HuH-7 (cell line): Measurements from ENCODE around the gene IMMP2L.

ENCODE experiments used
- DNase-seq: peaks from one replicate; pipeline ENCODE4 v3.0.0; 2011; ENCODE audit warnings: low spot score

The IMMP2L gene

DNA sequence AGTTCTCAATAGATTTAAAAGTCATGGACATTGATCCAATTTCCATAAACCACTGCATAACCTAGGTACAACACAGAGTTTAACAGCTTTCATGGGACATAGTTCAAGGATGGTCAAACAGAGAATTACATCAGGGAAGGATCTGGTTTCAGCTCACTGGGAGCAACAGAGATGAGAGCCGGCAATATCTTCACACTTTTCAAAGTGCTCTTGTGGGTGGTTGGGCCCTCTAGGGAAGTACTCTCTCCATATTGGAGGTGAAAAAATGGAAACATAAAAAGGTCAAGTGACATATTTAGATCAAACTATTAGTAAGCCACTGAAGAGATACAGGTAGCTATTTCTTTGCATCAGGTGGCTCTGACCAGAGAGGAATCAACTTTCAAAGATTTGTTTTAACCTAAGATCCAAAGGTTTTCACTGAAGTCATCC lies 533.1 kb downstream of the IMMP2L start:
- no peak for DNase-seq

DNA sequence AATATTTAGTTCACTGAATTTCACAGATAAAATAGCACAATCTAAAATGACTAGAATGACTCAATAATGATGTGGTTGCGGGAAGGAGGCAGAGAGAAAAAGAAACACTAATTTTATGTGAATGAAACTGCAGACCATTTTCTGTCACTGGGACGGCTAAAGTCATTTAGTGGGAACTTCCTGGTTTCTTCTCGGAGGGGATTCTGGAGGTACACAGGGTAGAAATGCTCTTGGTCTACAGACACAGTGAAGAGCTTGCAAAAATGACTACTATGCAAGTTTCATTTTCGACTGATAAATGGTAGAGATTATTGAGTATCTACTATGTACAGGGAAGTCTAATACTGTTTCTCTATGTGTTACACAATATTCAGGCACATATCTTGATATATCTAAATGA lies 534.9 kb downstream of the IMMP2L start:
- DNase-seq = no peak

DNA sequence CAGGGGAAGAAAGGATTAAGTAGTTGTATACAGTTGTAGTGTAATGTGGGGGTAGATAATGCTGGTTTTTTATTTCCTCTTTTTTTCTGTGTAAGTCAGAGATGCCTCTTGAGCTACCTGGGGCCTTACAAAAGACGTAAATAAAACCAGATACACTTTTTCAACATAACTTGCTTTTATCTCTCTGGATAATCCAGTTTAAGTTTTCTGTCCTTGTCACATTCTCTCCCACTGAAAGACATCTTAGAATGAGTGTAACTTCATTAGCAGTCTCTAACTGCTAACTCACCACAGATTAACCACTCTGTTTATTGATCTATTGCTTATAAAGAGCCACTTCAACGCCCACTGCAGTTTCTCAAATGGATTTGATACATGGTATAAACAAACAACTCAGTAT lies 535.5 kb downstream of the IMMP2L start:
- DNase-seq = no peak

DNA sequence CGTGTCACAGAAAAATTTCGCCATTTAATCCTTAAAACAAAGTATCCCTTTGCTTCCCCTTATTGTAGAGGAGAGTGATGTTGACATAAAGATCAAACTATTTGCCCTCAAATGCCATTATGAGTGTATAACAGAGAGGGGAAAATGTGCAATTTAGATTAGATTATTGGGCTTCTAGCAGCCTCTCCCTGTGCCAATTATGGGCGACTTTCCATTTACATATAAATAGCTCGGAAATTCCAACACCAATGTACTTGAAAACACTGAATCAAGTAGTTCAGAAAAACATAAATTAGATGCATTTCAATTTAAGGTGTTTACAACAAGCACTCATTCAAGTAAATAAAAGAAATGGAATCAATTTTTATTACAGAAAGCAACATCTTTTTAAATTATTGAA lies 535.9 kb downstream of the IMMP2L start:
- no peak for DNase-seq

DNA sequence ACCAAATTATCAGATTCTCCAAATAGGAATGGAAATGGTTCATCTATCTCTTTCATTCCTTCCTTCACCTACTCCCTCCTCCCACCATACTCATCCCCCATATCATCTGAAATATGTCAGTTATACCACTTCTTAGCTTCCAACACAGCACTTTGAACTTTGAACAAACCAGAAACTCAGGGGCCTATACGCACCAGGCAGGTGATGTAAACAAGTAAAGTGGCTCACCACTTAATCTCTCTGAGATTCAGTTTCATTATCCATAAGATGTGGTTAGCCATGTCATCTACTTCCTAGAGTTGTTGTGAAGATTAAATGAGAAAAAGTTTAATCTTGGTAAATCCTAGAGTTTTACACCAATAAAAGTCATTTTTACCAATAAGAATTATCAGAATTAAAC lies 537.3 kb downstream of the IMMP2L start:
- DNase-seq = no peak

DNA sequence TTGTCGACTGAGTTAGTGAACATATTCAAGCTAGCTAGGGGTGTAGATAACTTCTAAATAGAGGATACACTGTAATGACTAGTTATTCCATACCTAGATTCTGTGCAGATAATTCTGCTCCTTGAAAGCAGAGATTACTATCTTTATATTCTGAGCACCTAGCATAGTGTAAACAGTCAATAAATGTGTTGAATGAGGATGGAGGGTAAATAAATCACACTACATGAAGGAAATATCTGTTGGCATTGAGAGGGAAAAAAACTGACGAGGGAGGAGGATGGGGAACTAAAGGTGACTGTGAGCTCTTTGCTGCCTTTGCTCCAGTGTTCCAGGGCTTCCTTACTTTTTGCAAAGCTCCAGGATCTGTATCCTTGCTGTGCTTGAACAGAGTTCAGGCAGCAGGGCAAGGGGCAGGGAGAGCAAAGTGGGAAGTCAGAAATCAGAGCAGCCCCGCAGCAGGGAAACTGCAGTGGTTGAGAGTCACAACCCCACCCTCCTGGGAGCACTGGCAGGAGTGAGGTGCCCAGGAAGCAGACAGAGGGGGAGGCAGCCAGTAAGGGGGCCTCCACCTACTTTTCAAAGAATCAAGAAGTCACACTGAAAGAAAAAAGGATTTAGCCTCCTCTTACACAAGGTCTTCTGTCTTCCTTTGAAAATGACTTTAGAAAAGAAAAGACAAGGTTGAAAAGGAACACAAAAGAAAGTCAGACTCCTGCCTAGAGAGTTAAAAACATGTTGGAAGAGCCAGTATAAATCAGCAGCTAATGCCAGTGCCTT lies 543.1 kb downstream of the IMMP2L start:
- DNase-seq = peak; percentile 4

DNA sequence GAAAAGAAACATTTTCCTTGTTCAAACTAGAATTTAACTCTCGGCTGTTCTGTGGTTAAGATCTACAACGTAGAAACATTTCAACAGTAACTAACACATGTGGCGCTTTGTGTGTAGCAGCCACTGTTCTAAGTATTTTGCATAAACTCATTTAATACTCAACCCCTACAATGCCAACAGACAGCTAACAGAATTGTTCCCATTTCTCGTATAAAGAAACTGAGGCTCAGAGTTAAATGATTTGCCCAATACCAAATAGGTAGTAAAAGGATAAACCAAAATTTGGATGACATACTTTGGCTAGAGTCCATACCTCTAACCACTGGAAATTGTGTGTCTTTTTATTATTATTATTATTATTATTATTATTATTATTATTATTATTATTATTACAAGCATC lies 543.8 kb downstream of the IMMP2L start:
- no peak for DNase-seq

DNA sequence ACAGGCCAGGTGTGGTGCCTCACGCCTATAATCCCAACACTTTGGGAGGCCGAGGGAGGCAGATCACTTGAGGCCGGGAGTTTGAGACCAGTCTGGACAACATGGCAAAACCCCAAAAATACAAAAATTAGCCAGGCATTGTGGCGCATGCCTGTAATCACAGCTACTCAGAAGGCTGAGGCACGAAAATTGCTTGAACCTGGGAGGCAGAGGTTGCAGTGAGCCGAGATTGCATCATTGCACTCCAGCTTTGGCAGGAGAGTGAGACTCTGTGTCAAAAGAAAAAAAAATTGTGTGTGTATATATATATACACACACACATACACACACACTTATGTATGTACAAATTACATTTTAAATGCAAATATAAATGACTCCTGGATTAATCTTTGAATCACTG lies 548.2 kb downstream of the IMMP2L start:
- no peak for DNase-seq

DNA sequence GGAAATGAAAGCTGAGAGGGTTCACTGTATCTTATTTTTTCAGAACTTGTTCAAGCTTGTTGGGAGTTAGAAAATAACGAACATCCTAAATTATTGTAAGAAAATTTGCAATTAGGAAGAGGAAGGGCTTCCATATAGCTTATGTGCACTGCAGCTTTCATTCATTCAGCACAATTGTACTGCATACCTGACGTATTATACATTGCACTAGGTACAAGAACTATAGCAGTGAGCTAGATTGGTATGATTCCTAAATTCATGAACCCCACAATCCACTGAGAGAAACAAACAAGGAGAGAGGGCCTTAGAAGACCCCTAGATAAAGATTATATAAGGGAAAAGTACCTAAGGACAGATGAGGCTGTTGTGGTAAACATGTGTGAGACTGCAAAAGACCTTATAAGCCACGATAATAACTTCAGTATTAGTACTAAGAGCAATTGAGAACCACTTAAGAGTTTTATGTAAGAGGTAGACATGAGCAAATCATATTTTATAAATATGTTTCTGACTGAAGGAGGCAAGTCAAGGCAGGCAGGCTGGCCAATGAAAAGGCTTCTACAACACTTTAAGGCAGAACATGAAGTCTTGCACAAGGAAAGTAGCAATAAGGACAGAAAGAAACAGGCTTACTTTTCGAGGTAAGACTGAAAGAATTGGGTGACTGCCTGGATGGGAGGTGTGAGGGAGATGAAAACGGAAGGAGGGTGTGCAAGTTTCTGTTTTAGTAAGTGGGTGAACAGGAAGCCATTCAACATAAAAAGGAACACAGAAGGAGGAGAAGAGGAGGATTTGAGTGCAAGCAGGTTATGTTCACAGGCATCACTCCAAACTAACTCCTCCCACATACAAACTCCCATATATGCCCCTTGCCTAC lies 549.3 kb downstream of the IMMP2L start:
- no peak for DNase-seq

DNA sequence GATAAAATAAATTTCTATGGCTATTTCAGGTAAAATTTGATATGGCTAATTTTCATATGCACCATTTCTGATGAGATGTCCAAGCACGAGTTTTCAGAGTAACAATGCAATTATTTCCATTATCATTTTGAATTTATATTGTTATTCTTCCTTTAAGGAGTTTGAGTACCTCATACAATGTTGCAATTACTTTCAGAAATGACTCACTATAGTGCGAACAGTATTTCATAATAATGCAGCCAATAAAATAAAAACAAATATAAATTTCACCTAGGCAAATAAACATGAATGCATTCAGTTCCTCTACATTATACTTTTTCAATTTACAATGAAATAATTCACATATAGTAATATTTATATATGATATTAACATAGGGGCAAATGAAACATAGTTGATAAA lies 550.1 kb downstream of the IMMP2L start:
- DNase-seq = no peak

DNA sequence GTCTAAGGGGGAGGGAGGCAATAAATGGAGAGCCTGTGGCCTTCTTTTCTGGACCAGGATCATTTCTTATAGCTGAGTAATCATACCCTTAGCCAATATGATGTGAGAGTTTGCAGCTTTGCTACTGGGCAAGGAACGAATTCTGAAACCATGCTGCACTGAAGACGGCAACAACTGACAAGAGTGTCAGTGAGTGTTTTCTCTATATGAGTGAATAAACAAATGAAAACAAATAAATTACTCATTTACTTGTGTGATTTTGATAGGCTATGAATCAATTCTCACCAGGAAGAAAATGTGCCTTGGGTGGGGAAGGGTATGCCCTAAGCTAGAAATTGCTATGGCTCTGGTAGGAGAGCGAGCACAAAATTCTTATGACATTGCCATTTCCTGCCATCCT lies 550.8 kb downstream of the IMMP2L start:
- DNase-seq = no peak

DNA sequence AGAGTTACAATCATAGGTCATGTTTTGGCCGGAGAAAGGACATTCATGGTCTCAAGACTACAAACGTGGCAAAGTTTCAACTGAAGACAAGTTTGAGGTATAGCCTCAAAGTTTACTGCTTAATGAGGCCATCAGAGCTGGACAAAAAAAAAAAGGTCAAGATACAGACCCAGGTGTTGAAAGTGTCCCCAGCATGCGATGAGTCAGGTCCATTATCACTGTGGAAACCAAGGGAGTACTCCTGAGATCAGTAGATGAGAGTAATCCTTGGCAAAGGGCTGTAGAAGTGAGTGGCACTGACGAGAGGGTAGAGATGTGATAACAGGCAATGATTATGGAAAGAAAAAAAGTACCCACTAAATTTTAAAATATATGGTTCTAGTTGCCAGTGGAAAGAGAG lies 551.5 kb downstream of the IMMP2L start:
- no peak for DNase-seq

DNA sequence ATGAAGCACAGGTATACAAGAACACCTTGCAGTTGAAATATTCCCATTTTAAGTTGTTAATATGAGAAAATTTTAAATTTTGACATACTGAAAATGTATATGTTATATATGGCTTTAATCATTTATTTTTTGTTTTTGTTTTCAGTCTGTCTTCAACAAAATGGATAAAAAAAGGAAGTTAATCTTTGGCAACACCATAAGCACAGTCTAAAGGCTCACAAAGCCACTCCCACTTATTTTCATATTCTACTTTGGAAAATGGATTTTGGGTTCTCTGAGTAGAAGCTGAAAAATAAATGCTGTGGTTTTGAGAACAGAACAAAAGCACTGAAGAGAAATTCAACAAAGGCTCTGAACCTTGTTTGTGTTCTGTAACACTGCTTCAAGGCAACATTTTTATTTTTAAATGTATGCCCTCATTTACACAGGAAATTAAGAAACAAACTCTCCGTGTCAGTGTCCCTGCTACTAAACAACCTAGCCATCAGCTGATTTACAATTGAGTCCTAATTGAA lies 552.7 kb downstream of the IMMP2L start:
- DNase-seq = no peak

DNA sequence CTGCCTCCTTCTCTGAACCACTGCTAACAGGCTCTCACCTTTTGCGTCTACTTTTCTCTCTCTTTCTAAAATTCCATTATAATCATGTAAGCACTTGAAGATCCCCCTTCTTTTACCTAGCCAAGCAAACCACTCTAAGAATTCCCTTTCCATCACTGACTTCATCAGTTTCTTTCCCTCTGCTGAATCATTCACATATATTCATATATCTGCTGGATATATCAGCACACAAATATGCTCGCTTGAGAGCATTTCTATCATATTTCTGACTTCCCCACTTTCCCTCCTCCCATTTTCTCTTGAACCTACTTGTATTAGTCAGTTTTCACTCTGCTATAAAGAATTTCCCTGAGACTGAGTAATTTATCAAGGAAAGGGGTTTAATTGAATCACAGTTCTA lies 555.6 kb downstream of the IMMP2L start:
- no peak for DNase-seq

DNA sequence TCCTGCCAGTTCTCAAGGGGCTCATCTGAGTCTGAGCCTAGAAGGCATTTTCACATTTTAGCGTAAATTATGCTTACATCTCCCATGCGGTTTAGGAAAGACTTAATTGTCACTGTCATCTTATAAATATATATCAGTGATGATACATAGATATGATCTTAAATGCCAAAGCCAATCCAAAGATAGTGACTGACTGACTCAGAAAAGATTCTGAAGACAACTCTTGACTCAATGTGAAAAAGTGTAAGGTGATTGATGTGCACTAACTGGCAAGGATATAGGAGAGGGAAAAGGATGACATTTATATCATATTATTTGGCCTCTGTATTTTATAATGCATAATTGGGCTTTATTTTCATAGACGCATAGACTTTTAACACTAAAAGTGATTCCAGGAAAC lies 556.3 kb downstream of the IMMP2L start:
- DNase-seq = no peak

DNA sequence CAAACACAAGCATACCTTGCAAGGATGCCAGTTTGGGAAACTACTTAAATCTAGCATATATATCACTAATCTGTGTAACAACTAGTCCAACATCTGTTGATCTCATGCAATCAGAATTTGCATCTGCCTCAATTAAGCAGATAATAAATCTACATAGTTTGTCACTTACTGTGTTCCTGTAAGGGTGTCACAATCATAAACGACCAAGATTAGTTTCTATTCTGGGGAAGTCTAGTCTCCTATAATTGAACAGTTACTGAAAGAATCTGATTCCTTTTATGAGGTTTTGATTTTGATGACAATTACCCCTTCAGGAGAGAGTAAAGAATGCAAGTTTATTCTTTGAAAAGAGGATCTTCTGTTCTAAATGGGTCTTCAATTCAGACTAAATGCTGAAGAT lies 556.8 kb downstream of the IMMP2L start:
- DNase-seq = no peak

DNA sequence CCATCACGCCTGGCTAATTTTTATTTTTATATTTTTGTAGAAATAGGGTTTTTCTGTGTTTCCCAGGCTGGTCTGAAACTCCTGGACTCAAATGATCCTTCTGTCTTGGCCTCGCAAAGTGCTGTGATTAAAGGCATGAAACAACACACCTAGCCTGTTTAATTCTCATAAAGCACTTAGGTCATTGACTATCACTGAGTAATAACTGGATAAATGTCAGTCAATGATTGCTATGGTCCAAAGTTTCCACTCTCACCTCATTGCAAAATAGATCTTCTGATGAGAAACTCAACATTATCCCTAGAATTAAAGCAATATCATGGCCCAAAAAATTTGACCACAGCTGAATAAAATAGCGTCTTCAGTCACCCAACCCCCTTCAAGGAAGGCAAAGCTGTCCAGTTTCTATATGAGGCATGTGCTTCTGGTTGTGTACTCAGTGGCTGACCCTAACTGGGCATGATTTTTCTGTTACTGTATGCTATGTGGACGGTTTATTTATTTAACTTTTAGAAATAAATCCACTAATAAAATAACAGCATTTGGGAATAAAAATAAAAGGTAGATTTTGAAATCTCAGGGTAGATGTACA lies 557.9 kb downstream of the IMMP2L start:
- no peak for DNase-seq

DNA sequence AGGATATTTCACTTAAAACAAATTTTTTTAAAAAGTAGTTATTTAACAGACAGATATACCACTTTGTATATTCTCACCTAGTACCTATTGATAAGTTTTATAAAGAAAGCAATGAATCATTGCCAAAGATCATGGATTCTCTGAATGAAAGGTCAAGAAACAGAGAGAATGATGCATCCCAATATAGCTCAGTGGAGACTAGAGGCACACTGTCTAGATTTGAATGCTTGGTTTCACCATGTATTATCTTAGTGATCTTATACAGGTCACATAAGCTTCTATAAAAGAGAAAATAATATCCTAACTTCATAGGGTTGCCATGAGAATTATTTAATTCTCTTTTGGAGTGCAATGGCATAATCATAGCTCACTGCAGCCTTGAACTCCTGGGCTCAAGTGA lies 558.4 kb downstream of the IMMP2L start:
- DNase-seq = no peak

DNA sequence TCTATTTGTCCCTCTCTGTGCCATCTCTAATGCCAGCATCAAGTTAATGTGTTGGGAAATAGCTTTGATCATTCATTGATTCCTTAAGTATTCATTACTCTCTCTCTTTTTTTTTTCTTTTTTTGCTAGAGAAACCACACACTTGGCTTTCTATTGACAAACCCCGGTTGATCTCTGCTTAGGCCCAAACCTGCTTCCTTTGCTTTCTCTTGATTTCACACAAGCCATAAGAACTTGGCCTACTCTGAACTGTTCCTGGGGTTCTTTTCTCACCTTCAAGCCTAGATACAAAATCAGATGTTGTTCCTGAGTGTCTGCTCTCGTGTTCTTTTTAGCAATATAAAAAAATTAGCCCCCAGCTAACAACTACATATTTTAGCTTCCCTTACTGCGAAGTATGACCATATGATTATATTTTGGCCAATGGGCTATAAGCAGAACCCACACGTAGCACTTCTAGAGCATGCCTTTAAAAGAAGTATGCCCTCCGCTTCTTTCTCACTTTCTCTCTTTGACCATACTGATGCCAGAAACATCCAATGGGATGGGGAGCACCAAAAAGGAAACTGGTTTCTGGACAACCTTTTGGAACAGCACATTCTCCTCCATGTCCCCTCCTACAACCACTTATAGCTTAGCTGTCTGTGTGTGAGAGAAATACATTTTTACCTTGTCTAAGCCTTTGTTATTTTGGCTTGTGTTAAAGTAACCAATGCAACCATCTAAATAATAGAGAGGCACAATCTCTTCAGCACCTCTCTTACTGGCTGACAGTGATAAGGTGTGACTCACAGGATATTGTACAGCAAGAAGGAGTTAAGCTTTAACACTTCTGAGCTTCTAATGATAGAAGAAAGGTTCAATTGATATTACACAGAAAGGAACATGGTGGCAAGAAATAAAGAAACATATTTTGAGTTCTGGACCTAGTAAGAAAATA lies 568.0 kb downstream of the IMMP2L start:
- DNase-seq = no peak

DNA sequence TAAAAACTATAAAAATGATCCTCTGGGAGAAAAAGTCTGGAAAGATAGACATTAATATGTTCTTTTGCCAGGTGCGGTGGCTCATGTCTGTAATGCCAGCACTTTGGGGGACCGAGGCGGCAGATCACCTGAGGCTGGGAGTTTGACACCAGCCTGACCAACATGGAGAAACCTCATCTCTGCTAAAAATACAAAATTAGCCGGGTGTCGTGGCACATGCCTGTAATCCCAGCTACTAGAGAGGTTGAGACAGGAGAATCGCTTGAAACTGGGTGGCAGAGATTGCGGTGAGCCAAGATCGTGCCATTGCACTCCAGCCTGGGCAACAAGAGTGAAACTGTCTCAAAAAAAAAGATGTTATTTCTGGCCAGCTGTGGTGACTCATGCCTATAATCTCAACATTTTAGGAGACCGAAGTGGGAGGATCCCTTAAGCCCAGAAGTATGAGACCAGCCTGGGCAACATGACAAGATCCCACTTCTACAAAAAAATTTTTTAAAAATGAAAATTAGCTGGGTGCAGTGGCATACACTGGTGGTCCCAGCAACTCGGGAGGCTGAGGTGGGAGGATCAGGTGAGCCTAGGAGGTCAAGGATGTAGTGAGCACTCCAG lies 573.3 kb downstream of the IMMP2L start:
- DNase-seq = no peak

DNA sequence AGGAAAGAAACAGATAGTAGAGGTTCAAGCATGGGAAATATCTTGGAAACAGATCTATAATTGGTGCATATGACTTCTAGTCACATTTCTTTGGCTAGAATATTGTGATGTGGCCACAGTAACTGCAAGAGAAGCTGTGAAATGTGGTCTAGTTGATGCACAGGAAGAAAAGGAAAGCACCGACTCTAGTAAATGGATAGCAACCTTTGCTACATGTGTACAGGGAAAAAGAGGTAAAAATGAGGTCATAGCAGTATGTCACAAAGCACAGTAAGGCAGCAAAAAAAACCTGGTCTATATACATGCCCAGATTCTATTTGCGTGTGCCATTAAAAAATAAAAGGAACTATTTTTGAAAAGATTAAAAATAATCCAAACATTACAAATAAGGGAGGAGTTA lies 573.9 kb downstream of the IMMP2L start:
- DNase-seq = no peak
